NCI-H748 (cell line): ENCODE measurements around the gene RNF149.
"Not testable (repeated sequence)": the region's sequence is repeated elsewhere in the genome, so short reads cannot be mapped to it uniquely, and the experiment has no call there.

Source experiments
- DNase-seq: peaks from one replicate; lab custom pipeline; 2025; ENCODE audit not compliant: unreplicated experiment; lab: John Stamatoyannopoulos, UW

The RNF149 gene, protein sequence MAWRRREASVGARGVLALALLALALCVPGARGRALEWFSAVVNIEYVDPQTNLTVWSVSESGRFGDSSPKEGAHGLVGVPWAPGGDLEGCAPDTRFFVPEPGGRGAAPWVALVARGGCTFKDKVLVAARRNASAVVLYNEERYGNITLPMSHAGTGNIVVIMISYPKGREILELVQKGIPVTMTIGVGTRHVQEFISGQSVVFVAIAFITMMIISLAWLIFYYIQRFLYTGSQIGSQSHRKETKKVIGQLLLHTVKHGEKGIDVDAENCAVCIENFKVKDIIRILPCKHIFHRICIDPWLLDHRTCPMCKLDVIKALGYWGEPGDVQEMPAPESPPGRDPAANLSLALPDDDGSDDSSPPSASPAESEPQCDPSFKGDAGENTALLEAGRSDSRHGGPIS

DNA sequence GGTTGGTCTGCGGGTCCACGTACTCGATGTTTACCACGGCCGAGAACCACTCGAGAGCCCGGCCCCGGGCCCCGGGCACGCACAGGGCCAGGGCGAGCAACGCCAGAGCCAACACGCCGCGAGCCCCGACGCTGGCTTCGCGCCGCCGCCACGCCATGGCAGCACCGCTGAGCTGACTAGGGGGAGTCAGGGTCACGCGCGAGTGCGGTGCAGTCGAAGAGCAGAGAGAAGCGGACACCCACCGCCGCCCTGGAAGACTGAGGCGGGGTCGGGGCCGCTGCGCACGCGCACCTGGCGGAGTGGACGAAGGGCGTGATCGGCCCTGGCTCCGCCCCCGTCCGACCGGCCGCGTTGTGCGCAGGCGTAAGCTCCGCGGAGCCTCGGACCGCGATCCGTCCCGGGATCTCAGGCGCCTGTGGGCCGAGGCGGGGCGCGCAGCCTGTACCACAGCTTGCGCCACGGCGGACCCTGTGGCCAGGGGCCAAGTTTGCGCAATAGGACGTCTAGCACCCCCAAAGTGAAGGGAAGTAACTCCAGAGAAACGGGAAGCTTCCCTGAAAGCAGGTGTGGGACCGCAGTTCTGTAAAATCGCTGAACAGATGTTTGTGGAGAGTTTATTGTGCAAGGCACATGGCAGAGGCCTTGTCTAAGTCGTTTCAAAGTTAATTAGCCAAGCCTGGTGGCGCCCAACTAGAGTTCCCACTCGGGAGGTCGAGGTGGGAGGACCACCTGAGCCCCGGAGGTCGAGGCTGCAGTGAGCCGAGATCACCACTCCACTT, at the start of gene RNF149:
Gene RNF149 (minus strand): TSS at position 270 of the 779 bp plus-strand sequence. CDS start 113 bp downstream, at position 157.
- peak; percentile 82 for DNase-seq

DNA sequence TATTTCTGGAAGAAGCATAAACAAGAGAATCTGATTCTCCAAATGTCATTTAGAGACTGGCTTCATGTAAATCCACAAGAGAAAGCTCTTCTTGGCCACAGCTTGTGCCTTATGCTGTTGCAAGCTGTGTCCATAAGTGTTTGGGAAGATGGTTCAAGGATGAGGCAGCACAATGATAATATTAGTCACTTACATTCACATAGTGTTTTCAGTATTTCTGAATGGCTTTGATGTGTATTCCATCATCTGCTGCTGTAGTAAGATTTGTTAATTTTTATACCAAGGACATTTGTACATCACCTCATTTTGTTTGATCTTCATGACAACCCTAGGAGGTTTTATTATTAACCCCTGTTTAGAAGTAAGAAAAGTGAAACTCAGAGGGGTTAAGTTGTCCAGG, 48.9 kb upstream of the RNF149 start:
- DNase-seq = no peak

DNA sequence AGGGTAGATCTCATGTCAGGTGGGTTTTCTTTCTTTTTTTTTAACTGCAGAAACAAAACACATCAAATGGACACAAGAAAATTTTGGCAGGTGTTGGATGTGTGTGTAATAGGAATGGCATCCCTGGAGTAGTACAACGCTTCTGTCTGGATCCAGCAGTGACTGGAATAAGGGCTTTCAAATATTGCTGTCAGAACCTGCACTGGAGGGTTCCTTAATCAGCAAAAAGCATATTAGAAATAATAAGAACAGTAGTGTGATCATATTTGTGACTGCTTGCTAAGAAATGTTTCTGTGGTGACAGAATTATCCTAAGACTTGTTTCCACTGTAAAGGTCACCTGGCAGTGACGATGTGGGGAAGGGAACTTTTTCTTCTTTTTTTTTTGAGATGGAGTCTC, 48.0 kb upstream of the RNF149 start:
- no peak for DNase-seq

DNA sequence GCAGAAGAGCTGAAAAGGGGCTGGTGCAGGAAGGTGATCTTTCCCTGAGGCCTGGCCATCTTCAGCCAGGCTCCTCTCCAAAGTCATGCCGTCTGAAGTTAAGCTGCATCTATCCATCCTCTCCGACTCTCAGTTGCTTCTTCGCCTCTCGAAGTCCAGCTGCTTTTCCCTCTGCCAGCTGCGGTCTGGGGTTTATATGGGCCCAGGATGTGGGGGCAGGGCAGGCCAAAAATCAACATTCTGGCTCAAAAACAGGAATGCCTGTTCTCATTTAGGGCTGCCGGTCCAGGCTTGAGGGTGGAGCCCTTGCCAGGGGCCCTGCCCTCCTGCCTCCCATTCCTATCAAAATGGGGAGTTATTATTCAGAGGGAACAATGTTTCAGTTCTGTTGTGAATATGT, 47.6 kb upstream of the RNF149 start:
- DNase-seq = no peak

DNA sequence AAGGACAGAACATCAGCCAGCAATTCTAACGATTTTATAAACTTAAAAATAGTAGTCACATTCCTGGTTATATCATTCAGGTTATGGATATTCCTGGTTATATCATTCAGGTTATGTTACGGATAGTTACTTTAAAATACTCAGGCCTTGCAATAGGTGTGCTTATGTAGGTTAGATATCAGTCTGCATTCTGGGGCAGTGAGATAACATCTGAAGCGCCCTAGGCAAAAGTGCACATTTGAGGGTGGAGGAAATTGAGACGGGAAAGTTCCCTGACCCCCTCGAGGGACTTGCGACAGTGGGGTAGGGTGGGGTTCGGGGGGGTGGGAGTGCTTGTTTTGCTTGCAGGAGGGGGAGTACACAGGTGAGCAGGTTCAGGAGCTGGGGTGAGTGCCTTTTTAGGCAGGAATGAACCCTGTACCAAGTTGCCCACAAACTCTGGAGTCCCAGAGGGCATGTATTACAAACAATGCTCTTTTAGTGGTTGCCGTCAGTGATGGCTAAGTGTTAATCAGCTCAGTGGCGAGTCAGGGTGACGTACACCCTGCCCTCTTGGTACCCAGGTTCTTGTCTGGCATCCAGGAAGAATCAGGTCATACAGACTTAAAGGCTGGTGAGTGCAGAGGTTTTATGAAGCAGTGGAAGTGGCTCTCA, 47.0 kb upstream of the RNF149 start:
- DNase-seq = no peak

DNA sequence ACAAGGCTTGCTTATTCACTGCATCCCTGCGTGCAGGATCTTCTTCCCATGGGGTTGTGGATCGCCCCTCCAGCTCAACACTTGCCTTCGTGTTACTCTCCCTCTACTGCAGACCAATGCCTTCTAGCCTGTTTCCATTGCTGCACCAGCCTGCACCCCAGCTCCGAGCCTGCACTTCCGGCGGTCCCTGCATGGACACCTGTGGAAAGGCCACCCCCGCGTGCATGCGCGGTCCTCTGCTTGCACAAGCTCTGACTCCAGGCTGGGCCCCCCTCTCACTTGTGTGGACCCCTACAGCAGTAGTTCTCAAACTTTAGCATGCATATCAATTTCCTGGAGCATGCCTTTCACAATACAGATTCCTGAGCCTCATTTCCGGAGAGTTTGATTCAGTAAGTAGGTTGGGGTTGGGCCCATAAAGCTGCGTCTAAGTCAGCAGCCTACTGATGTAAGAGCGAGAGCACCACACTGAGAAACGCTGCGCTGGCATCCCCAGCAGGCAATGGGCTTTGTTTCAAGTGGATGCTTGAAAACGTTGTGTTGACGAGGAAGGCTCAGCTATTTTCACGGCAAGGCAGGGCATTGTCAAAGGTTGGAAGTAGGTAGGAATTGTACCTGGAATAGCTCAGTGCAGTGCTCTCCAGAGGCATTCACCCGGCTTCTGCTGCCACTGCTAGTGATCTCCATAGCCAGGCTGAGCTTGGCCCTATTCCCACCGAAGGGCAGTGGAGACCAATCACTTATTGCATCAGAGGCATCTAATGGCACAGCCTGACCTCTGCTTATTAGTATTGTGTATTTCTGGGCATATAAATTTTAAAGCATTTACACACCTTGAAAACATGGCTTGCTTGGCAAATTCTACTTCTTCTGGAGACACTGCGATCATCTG, 46.2 kb upstream of the RNF149 start:
- DNase-seq = no peak

DNA sequence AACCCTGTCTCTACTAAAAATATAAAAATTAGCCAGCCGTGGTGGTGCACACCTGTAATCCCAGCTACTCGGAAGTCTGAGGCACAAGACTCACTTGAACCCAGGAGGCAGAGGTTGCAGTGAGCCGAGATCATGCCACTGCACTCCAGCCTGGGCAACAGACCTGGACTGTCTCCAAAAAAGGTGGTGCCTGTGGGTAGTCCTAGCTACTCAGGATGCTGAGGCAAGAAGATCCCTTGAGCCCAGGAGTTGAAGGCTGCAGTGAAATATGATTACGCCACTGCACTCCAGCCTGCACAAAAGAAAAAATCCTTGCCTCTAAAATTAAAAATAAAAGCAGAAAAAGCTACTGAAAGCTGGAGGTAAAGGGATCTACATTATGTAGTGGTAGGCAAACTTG, 44.1 kb upstream of the RNF149 start:
- not testable (repeated sequence) for DNase-seq

DNA sequence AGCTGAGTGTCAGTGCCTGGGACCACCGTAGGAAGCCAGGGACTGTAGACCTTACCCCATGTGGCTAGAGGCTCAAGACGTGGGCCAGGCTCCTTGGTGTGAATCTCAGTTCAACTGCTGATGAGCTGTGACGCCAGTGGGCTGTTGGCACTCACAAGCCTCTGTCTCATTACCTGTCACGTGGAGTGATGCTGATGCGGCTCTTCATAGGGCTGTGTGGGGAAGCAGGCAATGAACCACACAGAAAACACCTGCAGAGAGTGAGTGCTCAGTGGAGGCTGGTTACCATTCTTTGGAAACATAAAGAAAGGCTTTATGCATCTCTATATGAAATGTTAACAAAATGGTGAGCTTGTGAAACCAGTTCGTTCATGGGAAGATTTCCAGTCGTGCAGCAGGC, 42.7 kb upstream of the RNF149 start:
- DNase-seq = no peak

DNA sequence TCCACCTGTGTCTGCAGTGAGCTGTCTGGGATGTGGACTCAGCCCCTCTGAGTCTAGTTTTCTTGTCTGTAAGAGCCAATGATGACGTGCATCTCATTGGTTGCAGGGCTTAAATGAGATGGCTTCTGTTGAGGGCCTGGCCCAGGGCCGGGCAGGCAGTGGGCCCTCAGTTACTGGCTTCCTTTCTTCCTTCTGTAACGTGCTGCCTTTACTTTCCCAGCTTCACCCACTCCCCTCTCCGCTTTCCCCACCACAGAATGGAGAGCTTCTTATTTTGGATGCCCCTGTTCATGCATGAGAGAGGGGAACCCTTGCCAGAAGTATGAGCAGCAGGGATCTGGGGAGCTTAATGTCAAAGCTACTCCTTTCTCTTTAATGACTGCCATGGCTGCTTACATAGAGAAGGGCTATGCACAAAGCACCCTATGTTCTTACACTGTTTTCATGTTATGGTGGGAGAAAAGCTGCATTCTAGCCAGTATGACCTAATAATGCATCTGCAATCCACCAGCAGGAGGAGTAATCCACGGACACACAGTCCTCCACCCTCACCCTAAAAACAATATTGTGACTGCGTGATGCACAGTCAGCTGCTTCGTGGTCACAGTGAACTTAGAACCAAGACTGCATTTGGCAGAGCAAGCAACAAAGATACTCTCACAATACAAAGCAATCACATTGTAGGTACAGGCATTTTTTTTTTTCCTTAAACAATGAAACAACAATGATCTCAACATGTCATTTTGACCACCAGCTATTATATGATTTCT, 41.6 kb upstream of the RNF149 start:
- no peak for DNase-seq

DNA sequence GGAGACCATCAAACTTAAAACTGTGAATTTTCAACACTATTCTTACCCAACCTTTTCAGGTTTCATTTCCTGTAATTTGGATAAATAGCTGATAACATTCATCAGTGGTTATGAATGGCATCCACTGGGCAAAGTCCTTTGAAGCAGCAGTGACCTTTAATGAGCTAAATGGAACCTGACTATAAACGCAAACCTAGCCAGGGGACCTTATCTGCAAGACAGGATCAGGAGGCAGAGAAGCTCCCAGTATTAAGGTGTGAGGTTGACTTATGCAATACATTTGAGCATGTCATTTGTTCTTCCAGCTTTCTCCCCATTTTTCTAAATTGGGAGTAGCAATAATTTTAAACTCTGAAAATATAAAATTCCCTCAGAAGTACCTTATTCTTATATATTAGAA, 40.4 kb upstream of the RNF149 start:
- DNase-seq = no peak

DNA sequence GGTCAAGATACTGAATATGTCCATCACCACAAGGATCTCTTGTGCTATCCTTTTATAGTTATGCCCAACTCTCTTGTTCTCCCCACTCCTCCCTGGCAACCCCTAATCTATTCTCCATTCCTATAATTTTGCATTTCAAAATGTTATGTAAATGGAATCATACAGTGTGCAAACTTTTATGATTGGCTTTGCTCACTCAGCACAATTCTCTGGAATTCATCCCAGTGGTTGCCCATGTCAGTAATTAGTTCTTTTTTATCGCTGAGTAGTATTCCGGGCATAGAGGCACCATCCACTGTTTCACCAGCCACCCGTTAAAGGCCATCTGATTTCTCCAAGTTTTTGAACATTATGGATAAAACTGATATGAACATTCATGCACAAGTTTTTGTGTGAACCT, 38.4 kb upstream of the RNF149 start:
- no peak for DNase-seq

DNA sequence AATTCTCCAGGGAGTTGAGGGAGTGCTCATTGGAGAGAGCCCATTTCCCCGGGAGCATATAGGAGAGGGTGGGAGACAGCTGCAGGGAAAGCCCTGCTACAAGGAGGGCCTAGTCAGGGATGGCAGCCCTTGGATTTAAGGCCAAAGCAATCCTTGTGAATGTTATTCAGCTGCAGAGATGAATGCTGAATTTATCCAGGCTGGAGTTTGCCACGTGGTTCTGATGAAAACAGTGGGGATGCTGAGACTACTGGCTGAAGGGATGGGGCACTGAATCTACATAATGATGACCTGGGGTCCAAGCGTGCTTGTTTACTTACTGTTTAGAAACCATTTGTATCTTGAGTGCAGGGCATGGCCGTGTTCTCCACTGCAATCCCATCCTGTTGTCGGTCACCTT, 35.6 kb upstream of the RNF149 start:
- no peak for DNase-seq

DNA sequence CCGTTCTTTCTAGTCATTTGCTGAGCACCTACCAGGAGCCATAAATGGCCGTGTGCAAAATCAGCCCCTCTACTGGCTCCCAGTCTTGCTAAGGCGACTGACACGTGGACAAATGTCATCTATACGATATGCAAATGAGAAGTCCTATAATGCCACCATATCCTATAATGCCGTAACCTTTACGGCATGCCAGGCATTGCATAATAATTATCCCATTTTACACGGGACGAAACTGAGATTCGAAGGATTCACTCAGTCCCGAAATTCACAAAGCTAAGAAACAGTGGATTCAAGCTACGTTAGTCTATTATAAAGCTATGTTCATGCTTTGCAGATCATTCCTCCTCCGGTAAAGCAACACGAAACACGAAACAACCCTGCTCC, 34.1 kb upstream of the RNF149 start:
- DNase-seq = no peak

DNA sequence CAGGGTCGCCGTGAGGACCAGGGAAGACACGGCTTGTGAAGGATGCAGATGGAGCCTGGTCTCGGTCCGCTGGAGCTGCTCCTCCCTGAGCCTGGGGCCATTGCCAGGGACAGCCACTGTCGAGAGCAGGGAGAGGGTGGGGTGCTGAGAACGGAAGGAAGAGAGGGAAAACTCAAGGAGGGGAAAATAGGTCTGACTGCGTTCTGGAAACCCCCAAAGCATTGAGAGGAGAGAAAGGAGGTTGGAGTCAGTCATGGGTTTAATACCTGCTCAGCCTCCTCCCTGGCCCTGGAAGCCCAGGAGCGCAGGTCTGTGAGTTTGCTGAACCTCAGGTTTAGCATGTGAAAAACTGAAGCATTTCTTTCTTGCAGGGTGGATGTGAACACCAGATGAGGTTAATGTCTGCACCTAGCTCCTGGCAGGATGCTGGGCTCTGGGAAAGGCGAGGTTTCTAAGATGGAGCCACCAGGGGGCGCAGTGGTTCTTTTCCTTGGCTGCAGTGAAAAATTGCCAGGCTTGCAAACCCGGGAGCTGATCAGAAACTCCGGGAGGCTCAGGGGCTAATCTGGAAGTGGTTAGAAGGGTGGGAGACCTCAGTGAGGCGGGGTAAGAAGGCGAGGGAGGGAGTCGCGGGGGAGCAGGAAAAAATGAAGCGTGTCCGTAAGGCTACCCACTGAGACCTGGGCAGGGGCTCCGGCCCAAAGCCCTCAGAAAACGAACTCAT, 33.6 kb upstream of the RNF149 start:
- peak; percentile 67 for DNase-seq

DNA sequence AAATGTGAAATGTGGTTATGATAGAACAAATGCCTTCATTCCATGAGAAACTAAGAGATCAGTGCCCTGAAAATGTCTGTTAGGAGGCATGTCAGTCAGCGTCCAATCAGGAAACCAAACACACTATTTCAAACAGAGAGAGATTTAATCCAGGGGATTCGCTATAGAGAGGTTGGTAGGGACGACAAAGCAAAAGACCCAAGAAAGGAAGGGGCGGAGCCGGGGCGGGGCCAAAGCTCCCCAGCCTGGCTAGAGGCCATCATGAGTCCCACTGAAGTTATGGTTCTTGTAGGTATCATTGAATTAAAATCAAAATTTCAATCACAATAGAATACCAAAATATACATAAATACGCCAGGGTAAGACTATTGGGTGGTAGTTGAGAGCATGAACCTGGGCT, 32.9 kb upstream of the RNF149 start:
- DNase-seq = peak; percentile 48

DNA sequence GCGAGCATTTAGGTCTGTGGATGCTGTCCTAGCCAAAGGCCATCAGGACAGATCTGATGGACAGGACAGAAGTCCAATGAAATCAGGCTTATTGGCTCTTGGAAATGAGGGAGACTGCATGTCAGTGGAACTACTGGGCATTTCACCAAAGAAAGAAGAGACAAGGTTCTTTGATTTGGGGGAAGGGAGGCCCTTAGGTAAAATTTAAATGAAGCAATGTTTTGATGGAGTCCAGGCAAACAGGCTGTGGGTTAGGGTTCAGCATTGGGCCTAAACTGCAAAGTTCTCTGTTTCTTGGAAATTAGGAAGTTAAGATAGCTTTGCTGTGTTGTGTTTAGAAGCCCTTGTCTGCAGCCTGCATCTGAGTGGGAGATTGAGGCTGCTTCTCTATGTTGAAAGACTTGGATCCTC, 31.6 kb upstream of the RNF149 start:
- DNase-seq = no peak

DNA sequence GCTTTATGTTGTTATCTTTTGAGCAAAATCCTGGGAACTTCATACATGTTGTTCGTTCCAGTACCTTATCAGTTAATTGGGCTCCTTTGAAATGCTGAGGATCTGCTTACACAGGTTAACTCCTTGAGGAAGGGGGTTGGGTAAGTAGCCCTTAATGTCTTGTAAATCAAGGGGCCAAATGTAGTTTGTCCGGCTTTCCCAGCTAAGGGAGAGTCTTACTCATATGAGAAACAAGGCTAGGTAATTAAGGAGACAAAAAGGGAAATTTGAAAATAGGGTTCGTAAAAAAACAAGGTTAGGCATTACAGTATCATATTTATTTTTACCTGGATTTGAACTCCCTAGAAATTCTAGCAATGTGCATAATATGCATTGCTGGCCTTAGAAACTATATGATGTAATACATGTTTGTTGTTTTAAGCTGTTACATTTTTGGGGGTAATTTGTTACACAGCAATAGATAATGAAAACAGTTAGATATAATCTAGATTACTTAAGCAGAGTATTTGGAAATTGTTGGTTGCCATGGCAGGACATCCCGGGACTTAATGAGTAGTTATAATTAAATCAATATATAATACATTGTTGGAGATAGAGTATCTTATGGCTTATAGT, 30.9 kb upstream of the RNF149 start:
- no peak for DNase-seq

DNA sequence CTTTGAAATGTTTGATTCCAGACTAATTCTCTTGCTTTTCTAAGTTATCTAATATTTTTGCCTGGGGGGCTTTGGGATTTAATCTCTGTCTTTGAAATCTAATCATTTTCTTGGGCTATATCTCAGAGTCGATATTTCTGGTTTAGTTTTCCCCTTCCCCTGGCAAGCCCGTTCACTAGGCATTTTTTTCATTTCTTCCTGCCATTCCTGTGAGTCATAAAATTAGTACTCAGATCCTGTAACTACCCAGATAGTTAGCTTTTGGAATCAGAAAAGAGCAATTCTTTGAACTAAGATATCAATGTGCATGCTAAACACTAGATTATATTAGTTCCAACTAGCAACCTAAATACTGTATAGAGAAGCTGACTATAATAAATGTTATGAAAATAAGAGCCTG, 29.4 kb upstream of the RNF149 start:
- no peak for DNase-seq
